GM19240 (cell line): ENCODE results near the gene ZNF556.
"Not testable (repeated sequence)": the region's sequence is repeated elsewhere in the genome, so short reads cannot be mapped to it uniquely, and the experiment has no call there.

Source experiments
- DNase-seq: peaks from one replicate; pipeline ENCODE4 v3.0.0; 2011; ENCODE audit warnings: low spot score; ENCODE audit not compliant: insufficient read length

The ZNF556 gene

GRCh38 chr19:2853015-2853606, 14.0 kb upstream of the ZNF556 start:
- no peak for DNase-seq

DNA sequence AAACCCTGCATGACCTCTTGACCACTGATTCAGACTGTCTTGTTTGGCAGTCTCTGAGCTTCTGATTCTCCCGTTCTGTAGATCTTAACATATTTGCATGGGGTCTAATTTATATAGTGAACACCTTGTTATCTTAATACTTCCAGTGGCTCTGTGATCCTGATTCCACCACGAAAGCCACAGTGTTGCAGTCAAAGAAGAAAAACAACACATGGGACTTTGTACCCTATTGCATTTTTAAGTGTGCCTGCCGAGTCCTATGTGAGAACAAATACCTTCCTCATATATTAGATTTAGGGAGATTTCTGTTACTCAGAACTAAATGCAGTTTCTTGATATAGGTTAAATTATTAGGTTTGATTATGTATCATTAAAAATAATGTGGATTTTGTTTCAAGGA, 12.3 kb upstream of the ZNF556 start:
- DNase-seq: no peak

GRCh38 chr19:2856457-2857050, 10.6 kb upstream of the ZNF556 start:
- no peak for DNase-seq

GRCh38 chr19:2858864-2859263, 8.3 kb upstream of the ZNF556 start:
- no peak for DNase-seq

GRCh38 chr19:2863816-2864215, 3.3 kb upstream of the ZNF556 start:
- DNase-seq: no peak

GRCh38 chr19:2865334-2866100, 1.6 kb upstream of the ZNF556 start:
- no peak for DNase-seq

- no peak for DNase-seq
Observed at GRCh38 chr19:2866495-2867024, 575 bp upstream of the ZNF556 start.

DNA sequence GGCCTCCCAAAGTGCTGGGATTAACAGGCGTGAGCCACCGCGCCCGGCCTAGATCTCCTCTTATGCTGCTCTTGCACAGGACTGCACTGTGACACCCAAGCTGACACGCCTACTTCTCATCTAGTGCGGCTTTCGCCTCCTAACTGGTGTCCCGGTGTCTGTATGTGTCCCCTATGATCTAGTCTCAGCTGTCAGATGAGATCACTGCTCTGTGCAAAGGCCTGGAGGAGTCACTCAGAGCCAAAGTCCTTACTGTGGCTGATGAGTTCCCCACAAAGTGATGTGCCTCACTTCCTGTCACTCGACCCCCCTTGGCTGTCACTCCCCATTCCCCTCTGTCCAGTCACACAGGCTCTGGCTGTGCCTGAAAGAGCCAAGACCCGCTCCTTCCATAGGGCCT, 2.5 kb downstream of the ZNF556 start:
- no peak for DNase-seq

GRCh38 chr19:2872175-2872574, 5.0 kb downstream of the ZNF556 start:
- DNase-seq: not testable (repeated sequence)

GRCh38 chr19:2877398-2878331, 10.5 kb downstream of the ZNF556 start:
- DNase-seq: no peak

DNA sequence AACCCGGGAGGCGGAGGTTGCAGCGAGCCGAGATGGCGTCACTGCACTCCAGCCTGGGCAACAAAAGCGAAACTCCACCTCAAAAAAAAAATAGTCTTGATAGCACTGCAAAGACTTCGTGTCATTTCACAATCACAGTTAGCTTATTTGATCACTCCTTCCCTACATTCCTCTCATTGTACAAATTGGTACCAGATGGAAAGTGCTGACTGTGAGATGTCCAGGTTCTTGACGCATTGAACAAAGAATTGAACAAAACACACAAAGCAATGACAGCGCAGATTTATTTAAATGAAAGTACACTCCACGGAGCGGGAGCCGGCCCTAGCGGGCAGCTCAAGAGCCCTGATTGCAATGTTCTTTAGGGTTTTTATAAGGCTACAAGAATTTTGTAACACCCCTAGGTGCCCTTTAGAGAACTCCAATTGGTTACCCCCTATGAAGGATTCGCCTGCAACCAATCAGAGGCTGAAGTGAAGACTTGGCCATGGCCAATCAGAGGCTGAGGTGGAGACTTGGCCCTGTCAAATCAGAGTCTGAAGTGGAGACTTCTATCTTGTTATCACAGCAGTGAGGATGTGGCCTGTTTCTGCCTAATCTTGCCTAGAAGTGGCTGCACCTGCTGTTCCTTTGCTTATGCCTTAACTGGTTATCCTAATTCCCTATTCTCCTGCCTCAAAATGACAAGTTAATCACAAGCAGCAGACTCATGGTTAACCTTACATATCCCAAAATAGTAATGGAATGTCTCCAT, 16.7 kb downstream of the ZNF556 start:
- DNase-seq: no peak

DNA sequence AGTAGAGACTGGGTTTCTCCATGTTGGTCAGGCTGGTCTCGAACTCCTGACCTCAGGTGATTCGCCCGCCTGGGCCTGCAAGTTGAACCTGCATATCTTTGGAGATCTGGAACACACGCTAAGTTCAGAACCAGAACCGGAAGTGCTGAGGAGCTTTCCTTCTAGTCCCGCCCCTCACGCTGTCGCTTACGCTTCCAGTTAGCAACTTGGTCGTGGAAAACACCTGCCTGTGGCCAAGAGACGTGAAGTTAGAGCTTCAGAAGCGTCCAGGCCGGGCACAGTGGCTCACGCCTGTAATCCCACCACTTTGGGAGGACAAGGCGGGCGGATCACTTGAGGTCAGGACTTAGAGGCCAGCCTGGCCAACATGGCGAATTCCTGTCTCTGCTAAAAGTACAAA, 18.6 kb downstream of the ZNF556 start:
- no peak for DNase-seq

DNA sequence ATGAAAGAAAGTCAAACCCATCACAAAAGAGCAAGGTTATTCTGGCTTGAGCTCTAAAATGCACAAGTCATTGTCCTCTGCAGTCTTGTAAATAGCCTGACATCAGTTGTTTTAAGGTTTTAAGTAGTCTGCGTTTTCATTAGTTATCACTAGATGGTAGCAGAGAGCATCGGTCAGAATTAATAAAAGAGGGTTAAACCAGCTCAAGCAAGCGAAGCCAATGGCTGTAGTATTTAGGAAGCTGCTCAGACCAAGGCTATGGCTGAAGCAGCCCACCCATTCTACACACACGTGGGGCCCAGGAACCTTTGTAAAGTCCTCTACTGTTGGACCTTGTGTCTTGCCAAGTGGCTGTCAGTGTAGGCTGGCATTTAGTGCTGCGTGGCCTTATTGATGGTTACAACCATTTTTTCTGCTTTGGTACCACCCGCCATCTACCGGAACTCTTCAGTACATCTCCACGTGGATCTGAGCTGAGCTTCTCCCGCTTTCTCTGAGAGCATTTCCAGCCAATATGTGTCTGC, 20.3 kb downstream of the ZNF556 start:
- DNase-seq: peak; percentile 16

DNA sequence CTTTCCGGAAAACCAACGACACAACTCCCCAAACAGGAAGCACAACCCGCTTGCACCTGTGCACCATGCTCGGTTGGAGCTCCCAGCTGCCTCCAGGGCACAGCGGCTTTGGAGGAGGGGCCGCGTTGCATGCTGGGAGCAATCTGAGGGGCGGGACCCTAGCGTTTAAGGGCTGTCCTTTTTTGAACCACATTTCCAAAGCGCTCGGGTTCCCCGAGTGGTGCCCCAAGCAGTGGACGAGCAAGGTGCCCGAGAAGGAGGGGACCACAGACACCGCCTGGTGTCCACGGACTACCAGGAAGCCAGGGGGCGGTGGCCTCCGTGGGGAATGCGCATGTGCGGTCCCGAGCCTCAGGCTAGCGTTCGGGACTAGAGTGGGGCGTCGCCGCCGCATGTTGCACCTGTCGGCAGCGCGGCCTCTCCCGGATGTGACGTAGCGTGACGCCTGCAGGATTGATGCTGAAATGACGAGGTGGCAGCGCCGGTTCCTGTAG, 21.6 kb downstream of the ZNF556 start:
- no peak for DNase-seq

GRCh38 chr19:2890531-2890930, 23.4 kb downstream of the ZNF556 start:
- DNase-seq: not testable (repeated sequence)

DNA sequence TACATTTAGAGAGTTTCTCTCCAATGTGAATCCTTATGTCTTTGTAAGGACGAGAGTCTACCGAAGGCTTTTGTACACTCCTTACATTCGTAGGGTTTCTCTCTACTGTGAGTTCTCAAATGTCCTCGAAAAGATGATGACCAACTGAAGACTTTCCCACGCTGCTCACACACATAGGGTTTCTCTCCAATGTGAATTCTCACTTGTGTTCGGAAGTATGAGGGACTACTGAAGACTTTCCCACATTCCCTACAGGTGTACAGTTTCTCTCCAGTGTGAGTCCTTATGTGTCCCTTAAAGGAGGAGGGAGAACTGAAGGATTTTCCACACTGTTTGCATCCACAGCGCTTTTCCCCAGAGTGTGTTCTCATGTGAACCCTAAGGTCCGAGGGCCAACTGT, 29.6 kb downstream of the ZNF556 start:
- no peak for DNase-seq

DNA sequence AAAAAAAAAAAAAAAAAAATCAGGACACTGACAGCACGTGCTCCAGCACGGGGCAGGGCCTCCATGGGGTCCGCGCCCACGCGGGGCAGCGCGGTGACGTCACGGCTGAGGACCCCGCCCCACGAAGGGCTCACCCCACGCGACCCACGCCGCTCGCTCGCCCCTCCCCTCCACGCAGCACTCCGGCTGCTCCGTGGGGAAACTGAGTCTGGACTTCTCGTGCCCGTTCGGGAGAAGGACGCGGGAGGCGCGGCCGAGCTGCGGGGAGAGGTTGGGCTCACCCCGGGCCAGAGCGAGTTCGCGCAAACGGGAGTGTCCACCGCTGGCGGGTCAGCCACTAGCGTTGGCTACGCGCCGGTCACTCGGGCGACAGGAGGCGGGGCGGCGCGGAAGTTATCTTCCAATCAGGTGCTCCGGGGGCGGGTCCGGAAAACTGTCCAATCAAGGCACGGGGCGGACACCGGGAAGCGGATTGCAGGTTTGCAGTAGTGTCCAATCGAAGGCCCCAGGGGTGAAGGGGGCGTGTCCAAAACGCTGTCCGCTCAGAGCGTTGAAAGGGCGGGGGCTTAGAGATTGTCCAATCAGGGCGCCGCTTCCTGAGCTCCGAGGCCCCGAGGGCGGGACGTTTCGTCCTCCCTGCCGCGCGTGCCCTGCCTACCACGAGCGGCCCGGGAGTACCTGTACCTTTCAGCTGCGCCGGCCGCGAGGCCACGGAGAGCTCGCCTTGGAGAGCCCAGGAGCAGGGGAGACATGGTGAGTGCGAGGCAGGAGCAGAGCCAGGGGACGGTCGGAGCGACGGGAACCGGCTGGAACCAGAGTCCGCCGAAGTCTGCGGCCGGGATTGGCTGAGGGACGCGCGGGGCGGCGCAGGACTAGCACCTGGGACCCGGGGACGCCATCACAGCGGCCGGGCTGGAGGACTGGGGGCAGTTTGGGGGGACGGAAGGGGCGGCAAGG, 33.4 kb downstream of the ZNF556 start, which contains the start of gene ZNF57:
TSS of gene ZNF57 (plus strand) at position 633 of the 957 bp plus-strand sequence. CDS start at position 751, 118 bp downstream.
- DNase-seq: peak; percentile 96

DNA sequence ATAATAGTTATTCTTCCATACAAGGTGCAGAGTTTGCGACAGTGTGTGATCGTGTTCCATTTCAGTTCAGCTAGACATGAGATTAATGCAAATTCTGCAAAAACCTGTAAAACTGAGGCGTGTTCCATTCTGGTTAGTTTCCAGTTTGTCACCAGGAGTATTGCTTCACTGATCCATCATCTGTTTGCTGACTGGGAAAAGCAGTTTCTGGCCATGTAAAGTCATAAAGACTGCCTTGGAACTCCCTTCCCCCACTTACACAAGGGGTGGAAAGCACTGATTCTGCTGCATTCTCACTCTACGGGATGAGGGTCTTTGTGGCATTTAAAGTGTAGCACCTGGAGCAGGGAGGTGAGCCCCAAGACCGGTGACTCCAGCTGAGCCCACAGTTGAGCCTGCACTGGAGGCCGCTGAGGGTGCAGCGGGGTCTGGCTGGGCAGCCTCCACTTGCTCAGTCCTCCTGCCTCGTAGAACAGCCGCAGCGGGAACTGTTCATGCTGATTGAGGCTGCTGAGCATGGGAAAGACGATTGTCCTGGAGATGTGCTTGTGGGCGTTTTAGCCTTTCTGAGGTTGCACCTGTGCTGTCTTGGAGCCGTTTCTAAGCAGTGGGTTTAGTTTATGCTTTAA, 35.6 kb downstream of the ZNF556 start:
- no peak for DNase-seq
